ENCODE data around the gene AMFR.

AMFR gene

DNA sequence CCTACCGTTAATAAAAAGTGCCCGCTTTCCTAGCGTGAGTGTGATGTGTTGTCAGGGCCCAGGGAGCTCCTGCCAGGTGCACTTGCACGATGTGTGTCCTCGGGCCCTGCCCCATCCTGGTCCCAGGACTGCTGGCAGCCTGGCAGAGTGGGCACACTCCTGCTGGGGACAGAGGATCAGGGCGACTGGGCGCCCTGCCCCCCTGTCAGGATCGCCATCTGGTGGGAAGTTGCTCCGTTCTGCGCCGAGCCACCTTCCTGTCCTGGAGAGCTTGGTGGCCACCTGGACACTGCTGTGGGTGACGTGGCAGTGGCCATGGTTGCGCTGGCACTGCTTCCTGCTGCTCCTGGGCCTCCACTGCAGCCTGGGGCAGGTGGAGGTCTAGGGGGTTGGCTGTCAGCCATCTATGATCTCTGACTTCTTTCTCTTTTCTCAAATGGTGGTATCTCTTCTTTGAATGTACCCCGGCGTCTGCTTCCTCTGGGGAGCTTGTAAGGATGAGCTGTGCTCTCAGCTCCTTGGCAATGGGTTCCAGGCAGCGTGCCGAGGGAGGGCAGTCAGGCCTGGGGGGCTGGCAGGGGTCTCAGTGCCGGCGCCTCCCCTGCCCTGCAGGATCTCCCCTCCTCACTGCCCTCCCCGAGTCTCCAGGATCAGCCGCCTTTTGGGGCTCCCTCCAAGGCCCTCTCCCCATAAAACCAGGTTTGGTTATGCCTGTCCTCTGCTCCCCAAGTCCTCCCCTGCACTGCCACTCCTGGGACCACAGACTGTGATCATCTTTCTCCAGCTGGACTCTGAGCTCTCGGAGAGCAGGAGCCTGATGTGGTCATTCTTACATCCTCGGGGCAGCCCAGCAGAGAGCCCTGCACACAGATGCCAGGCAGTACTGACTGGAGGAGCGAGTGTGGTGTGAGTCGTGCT is 76.9 kb downstream of the AMFR start:
- DNase-seq (ENCODE audit: low read depth in 2 of 2), result no peak

DNA sequence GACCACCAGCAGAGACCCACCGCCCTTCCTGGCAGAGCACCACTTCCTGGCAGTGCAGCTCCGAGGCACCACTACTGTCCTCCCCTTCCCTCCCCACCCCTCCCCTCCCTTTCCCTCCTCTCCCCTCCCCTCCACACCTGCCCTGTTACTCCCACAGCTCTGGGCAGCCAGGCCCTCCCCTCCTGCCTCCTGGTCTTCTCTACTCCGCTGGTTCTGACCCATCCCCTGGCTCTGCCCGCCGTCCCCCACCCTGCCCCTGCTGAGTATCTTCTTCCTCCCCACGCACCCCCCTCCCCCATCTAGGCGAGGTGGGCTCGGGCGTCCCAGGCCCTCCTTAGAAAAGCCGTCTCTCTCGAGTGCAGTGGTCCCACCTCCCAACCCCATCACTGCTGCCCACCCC is 77.7 kb downstream of the AMFR start:
- DNase-seq (ENCODE audit: low read depth in 2 of 2), result no peak

DNA sequence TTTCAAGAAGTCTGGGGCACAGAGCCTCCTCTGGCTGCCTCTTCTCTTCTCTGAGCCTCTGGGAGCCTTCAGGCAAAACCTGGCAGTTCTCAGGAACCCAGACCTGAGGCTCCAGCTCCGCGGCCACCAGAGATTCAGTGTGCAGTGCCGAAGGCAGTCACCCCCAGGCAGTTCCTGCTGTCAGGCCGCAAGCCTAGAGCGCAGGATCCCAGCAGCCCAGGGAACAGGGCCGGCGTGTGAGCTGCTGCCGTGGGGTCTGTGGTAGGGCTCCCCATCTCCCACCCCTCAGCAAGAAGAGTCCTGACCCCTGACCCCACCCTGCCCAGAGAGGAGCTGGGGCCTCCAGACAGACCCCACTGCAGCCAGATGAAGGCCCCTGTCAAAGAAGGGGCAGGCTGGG is 78.2 kb downstream of the AMFR start:
- no peak for DNase-seq (ENCODE audit: low read depth in 2 of 2)

GRCh38 chr16:56346131-56346890 is 79.0 kb downstream of the AMFR start:
- DNase-seq (ENCODE audit: low read depth in 2 of 2), result no peak

- no peak for DNase-seq (ENCODE audit: low read depth in 2 of 2)
Observed at GRCh38 chr16:56345406-56346050, 79.8 kb downstream of the AMFR start.

DNA sequence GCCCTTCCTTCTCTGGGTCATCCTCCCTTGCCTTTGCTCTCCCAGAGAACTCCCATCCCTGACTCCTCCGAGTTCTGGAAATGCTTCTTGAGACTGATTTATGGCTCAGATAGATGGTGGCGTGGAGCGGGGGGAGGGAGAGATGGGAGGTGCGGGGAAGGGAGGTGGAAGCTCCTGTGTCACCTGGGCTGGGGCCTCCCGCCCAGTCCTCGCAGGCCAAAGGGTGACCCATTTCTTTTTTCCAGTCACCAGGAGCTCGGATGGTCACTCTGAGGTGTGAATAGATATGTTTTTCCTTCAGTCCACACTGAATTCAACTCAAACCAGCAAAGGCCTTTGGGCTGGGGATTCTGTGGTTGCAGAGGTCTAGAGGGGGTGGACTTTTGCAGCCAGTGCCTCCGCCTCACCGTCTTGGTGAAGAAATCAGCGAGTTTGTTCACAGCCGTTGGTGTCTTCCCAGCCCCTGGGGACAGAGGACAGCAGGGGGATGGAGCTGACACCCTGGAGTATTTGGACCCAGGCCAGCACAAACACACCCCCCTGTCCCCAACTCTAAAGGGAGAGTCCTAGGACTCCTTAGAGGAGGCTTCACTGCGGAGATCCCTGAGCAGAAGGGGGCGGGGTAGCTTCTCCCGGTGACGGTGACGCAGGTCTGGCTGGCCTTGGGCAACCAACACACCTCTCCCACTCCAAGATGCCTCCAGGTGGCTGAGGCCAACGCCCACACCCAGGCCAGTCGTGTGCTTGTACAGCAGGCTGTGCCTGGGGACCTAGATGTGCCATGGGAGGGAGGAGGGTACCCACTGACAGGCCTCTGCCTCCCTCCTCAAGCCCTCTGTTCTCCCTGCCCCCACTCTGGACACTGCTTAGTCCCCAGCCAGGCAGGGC is 80.6 kb downstream of the AMFR start:
- no peak for DNase-seq (ENCODE audit: low read depth in 2 of 2)

GRCh38 chr16:56343661-56344517 is 81.5 kb downstream of the AMFR start:
- no peak for DNase-seq (ENCODE audit: low read depth in 2 of 2)

GRCh38 chr16:56341656-56342399 is 83.5 kb downstream of the AMFR start:
- no peak for DNase-seq (ENCODE audit: low read depth in 2 of 2)

- no peak for DNase-seq (ENCODE audit: low read depth in 2 of 2)
Observed at GRCh38 chr16:56340864-56341365, 84.4 kb downstream of the AMFR start.

- no peak for DNase-seq (ENCODE audit: low read depth in 2 of 2)
Observed at GRCh38 chr16:56340416-56340815, 84.9 kb downstream of the AMFR start.

DNA sequence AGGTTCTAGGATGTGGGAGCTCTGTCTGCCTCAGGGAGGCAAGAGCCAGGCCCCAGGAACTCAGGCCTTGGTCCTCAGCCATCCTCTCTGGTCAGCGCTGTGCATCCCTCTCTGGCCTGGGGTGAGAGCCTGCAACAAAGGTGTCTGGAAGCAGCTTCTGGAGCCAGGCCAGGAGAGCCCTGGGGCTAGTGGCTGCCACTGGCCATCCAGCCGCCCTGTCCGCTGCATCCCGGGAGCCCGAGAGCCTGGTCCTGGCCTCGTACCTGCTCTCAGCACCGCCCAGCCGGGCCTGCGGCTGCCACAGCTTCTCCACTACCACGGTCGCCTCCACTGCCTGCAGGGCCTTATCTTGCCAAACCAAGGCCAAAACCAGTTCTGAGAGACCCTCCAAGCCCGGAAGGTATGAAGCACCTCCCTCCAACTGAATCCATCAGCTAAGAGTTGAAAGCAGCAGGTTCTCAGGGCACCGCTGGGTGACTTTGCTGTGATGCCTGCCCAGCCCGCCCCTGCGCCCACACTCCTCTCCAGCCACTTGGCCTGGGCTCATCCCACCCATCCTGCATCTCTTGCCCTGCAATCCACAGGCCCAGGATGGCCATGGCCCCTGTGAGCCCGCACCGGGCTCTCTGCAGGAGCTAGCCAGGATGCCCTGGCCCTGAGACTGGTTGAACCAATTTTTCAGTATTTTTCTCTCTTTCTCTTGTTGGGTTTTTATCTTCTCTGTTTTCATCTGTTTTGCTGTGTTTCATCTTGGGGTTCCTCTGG is 85.7 kb downstream of the AMFR start:
- no peak for DNase-seq (ENCODE audit: low read depth in 2 of 2)

- DNase-seq (ENCODE audit: low read depth in 2 of 2), result no peak
Observed at GRCh38 chr16:56338566-56339318, 86.6 kb downstream of the AMFR start.

- no peak for DNase-seq (ENCODE audit: low read depth in 2 of 2)
Observed at GRCh38 chr16:56337858-56338325, 87.5 kb downstream of the AMFR start.

GRCh38 chr16:56337131-56337857 is 88.1 kb downstream of the AMFR start:
- DNase-seq (ENCODE audit: low read depth in 2 of 2), result no peak

DNA sequence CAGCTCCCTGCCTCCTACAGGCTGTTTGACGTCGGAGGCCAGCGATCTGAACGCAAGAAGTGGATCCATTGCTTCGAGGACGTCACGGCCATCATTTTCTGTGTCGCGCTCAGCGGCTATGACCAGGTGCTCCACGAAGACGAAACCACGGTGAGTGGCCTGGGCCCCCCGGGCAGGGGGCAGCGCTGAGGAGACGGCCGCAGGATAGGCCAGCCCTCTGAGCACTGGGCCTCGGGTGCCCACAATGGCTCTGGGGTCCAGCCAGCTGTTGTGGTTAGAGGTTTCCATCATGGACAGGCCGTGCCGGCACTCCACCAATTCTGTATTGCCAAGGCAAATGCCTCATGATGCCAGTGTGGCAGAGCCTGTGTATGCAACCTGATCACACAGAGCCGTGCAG is 88.6 kb downstream of the AMFR start:
- no peak for DNase-seq (ENCODE audit: low read depth in 2 of 2)

DNA sequence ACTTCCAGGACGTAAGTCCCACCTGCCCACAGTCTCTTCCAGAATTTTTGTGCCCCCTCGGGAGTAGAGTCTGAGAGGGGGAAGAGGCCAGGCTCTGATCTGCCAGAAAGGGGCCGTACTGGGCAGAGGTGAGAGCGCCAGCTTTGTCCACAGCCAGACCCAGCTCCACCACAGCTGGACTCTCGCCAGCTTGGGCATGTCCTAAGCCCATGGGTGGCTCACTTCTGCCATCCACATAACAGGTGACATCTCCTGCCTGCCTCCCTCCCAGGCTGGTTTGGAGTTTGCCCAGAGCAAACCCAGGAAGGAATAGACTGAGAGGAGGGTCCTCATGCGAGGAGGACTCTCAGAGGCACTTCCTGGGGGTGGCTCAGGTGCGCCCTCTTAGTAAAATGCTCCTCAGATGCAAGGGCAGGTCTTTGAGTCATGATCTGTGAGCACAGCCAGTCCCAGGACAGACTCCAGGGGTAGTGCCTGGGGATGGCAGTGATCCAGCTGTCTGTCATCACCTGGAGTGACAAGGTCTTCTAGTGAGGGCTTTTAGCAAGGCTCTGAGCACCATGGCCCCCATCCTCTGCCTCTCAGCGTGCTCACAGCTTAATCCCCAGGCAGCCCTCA is 89.2 kb downstream of the AMFR start:
- no peak for DNase-seq (ENCODE audit: low read depth in 2 of 2)

GRCh38 chr16:56334761-56335160 is 90.6 kb downstream of the AMFR start:
- DNase-seq (ENCODE audit: low read depth in 2 of 2), result no peak

All from activated CD4-positive, alpha-beta T cell treated with anti-CD3 and anti-CD28 coated beads for 24 hours (primary cell).